Vagina (tissue), 2 donors: Measurements from ENCODE around the gene SCMH1.

ENCODE experiments used
- POLR2A ChIP-seq, 2 donors: fragments of 450-650 bp; IDR thresholded peaks; one replicate each; pipeline ENCODE4 v1.6.1; 2017; ENCODE audit warnings: antibody characterized with exemption in 2 of 2, mild to moderate bottlenecking in 2 of 2, moderate library complexity in 2 of 2
- TF ChIP-seq, protein P1 (sequence below), 3 experiments: fragments of 450-650 bp in 2 of 3; fragments of 200-600 bp in 1 of 3; sonication (generic) in 1 of 3; IDR thresholded peaks; one replicate each; pipeline ENCODE4 v1.5.1; 2017 to 2019; ENCODE audit warnings: antibody characterized with exemption in 3 of 3, mild to moderate bottlenecking in 2 of 3, moderate library complexity in 2 of 3

DNA sequence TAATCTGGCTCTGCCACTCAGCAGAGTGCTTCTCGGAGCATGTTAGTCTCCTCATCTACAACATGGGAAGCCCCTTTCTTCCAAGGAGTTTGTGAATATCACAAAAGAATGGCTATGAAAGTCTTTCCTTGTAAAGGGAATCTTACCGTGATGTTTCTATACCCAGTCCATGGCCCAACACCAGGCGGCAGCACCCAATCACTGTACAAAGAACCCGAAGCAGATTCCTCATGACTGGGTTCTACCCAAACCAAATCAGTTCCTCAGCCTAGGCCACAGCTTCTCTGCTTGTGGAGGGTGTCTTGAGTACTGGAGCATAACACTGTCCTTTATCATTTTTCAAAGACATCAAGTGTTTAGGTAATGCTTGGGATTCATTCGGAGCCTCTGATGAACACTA, 204.0 kb downstream of the SCMH1 start:
- TF ChIP-seq, protein P1, sequence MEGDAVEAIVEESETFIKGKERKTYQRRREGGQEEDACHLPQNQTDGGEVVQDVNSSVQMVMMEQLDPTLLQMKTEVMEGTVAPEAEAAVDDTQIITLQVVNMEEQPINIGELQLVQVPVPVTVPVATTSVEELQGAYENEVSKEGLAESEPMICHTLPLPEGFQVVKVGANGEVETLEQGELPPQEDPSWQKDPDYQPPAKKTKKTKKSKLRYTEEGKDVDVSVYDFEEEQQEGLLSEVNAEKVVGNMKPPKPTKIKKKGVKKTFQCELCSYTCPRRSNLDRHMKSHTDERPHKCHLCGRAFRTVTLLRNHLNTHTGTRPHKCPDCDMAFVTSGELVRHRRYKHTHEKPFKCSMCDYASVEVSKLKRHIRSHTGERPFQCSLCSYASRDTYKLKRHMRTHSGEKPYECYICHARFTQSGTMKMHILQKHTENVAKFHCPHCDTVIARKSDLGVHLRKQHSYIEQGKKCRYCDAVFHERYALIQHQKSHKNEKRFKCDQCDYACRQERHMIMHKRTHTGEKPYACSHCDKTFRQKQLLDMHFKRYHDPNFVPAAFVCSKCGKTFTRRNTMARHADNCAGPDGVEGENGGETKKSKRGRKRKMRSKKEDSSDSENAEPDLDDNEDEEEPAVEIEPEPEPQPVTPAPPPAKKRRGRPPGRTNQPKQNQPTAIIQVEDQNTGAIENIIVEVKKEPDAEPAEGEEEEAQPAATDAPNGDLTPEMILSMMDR (IDR thresholded peaks at IDR 0.05): no peak
- TF ChIP-seq POLR2A (IDR thresholded peaks at IDR 0.05): no peak
